B cell (primary cell): ENCODE measurements around the gene TECTB. TPM values are rescaled to one million over a fixed set of nuclear protein-coding genes. Genes with fewer than 3 reads are reported as not detected.

Experiments used
- ATAC-seq: fragments of 200-7000 bp; cut with Tn5 transposase; one replicate; pipeline ENCODE4 v1.10.0; 2021; ENCODE audit warnings: low read depth, mild to moderate bottlenecking, moderate number of reproducible peaks, moderate library complexity
- CTCF ChIA-PET: fragments of 350-600 bp; sonication (Branson Sonifier 250); formaldehyde crosslinking; loops from one replicate; lab custom pipeline; 2021; ENCODE audit warnings: antibody characterized with exemption, inconsistent platforms; lab: Charles Lee
- POLR2A ChIA-PET: fragments of 350-600 bp; sonication (Branson Sonifier 250); formaldehyde crosslinking; loops from one replicate; lab custom pipeline; 2021; ENCODE audit warnings: antibody characterized with exemption; lab: Charles Lee
- DNase-seq: peaks from one replicate; pipeline ENCODE4 v3.0.0; 2013
- H2AFZ ChIP-seq: 2 replicates; pipeline ENCODE4 v1.6.1; 2012; ENCODE audit warnings: mild to moderate bottlenecking, low read depth, low read length; ENCODE audit not compliant: insufficient read depth, poor library complexity, severe bottlenecking
- H3K27ac ChIP-seq, 2 donors: 1 replicate in 1 of 2; 2 replicates in 1 of 2; pipeline ENCODE4 v1.5.1; 2012 to 2013; ENCODE audit warnings: low read length in 2 of 2, mild to moderate bottlenecking in 2 of 2, moderate library complexity in 1 of 2
- H3K27me3 ChIP-seq, 4 experiments: fragments of 200-600 bp in 1 of 4; sonication (generic) in 1 of 4; replicated peaks in 1 of 4; 1 replicate in 2 of 4; 2 replicates in 2 of 4; pipeline versions ENCODE4 v1.6.1 to v1.7.0; 2013 to 2016; ENCODE audit warnings: low read length in 3 of 4, mild to moderate bottlenecking in 2 of 4, mixed read lengths in 1 of 4, moderate library complexity in 1 of 4; ENCODE audit not compliant: insufficient read depth in 4 of 4, control insufficient read depth in 3 of 4; ENCODE audit errors: control extremely low read depth in 1 of 4
- H3K36me3 ChIP-seq, 2 experiments: replicated peaks in 1 of 2; 1 replicate in 1 of 2; 2 replicates in 1 of 2; pipeline versions ENCODE4 v1.6.1 to v1.7.1; 2013; ENCODE audit warnings: low read length in 1 of 2; ENCODE audit not compliant: insufficient read depth in 2 of 2, control insufficient read depth in 1 of 2; ENCODE audit errors: control extremely low read depth in 1 of 2, extremely low read depth in 1 of 2
- H3K4me1 ChIP-seq, 2 donors: fragments of 200-600 bp in 1 of 2; sonication (generic) in 1 of 2; 1 replicate in 1 of 2; 2 replicates in 1 of 2; pipeline versions ENCODE4 v1.5.1 to v1.6.1; 2013 to 2017; ENCODE audit warnings: low read length in 2 of 2; ENCODE audit not compliant: control insufficient read depth in 2 of 2, insufficient read depth in 2 of 2
- H3K4me2 ChIP-seq: replicated peaks from 2 replicates; pipeline ENCODE3; 2012; ENCODE audit warnings: mild to moderate bottlenecking, low read depth, low read length; ENCODE audit not compliant: poor library complexity, severe bottlenecking
- H3K4me3 ChIP-seq, 5 experiments: fragments of 200-600 bp in 1 of 5; sonication (generic) in 1 of 5; 1 replicate in 3 of 5; 2 replicates in 2 of 5; pipeline versions ENCODE4 v1.5.1 to v1.7.0; 2011 to 2016; ENCODE audit warnings: low read length in 4 of 5, mild to moderate bottlenecking in 4 of 5, low read depth in 2 of 5, control low read depth in 1 of 5, moderate library complexity in 1 of 5; ENCODE audit not compliant: insufficient read depth in 1 of 5; ENCODE audit errors: control extremely low read depth in 1 of 5, extremely low read depth in 1 of 5
- H3K79me2 ChIP-seq: fragments of 200-600 bp; sonication (generic); one replicate; pipeline ENCODE4 v1.6.0; 2016; ENCODE audit warnings: low read length; ENCODE audit not compliant: control insufficient read depth, insufficient read depth
- H3K9ac ChIP-seq: fragments of 200-600 bp; sonication (generic); 2 replicates; pipeline ENCODE4 v1.6.1; 2017; ENCODE audit warnings: mild to moderate bottlenecking, low read length, moderate library complexity
- H3K9me3 ChIP-seq, 3 donors: one replicate each; pipeline versions ENCODE4 v1.6.1 to v1.7.1; 2013; ENCODE audit warnings: low read length in 2 of 3; ENCODE audit not compliant: control insufficient read depth in 2 of 3, insufficient read depth in 1 of 3; ENCODE audit errors: control extremely low read depth in 1 of 3
- H4K20me1 ChIP-seq: 2 replicates; pipeline ENCODE4 v1.6.0; 2012; ENCODE audit warnings: mild to moderate bottlenecking, low read length; ENCODE audit not compliant: insufficient read depth, control insufficient read depth, poor library complexity, severe bottlenecking
- H3K27ac Mint-ChIP-seq: one replicate; pipeline ENCODE4 v1.8.0; 2021; ENCODE audit warnings: mixed read lengths
- H3K27me3 Mint-ChIP-seq: one replicate; pipeline ENCODE4 v1.8.0; 2021; ENCODE audit warnings: mixed read lengths
- H3K4me1 Mint-ChIP-seq: one replicate; pipeline ENCODE4 v1.8.0; 2021; ENCODE audit warnings: mixed read lengths
- H3K4me3 Mint-ChIP-seq: one replicate; pipeline ENCODE4 v1.8.0; 2021; ENCODE audit warnings: mixed read lengths
- H3K9me3 Mint-ChIP-seq: one replicate; pipeline ENCODE4 v1.8.0; 2022; ENCODE audit warnings: mixed read lengths; ENCODE audit not compliant: insufficient read depth
- EZH2 ChIP-seq: IDR thresholded peaks from 2 replicates; pipeline ENCODE4 v1.6.1; 2012; ENCODE audit warnings: borderline replicate concordance, low read depth, mild to moderate bottlenecking, moderate library complexity, low read length; ENCODE audit not compliant: insufficient read depth, poor library complexity, severe bottlenecking
- WGBS: methylation state at CpG from one replicate; pipeline ENCODE4 v1.1.5; 2013; ENCODE audit warnings: missing lambda C conversion rate; ENCODE audit not compliant: insufficient coverage; 5-methylcytosine and 5-hydroxymethylcytosine counted together
- intact Hi-C: fragments of 100-400 bp; cut with micrococcal nuclease; formaldehyde crosslinking; loops from one replicate; pipeline ENCODE4 v1.10.0; 2022
- polyA plus RNA-seq: library from polyadenylated mRNA; depleted of rRNA; stranded (reverse); fragments of >200 nt; gene quantifications from 2 replicates; pipeline ENCODE4 v1.2.3, GENCODE V29; 2012
- total RNA-seq, 2 donors: library from RNA; stranded (reverse); fragments of 120-200 nt in 1 of 2; gene quantifications; 1 replicate in 1 of 2; 2 replicates in 1 of 2; pipeline versions ENCODE4 v1.2.3 to v1.2.4, GENCODE V29; 2013 to 2022
- TF ChIP-seq, protein P1 (sequence below): fragments of 200-600 bp; IDR thresholded peaks from one replicate; pipeline ENCODE4 v1.8.0; 2022; ENCODE audit warnings: antibody characterized with exemption, mild to moderate bottlenecking

TECTB gene
- total and polyA plus RNA-seq, 2 donors (not counting 1 experiment from before 2014, with no cell fraction given) = not detected

DNA sequence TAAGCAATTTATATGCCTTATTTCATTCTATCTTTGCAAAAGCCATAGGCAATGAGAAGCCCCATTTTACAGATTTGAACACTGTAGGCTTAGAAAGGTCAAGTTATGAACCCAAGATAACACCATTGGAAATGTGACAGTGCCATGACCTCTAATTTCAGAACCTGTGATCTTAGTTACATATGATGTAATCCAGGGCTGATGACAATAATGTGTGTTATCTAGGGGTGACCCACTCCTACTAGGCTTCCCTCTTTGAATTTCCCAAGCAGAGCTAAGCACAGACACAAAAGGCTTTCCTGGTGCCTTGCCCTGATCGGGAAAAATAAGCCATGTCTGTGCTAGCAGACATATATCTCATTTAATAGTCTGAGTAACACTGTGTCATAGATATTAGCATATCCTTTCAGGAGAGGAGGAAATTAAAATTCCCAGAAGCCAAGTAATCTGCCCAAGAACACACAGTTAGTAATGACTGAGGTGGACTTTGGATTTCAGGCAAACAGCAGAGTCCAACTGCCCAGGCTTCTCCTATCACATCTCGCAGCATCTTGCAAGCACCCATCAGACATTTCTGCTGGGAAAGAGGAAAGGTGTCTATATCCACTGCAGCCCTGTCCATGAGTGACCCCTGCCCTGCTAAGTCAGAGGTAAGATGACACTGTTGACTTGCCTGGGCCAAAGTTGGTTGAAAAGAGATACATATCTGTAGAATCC, 2.8 kb upstream of the TECTB start:
- Histone ChIP-seq H3K4me1 (no peaks in the 10 kb centered on the region), H3K27me3 (peaks cover 0 to 7% (median 1%) of the 10 kb centered on the region in 4 experiments), H3K4me2 (no peak overlapping the region), H3K9ac (no peak overlapping the region), H3K79me2 (no peaks in the 10 kb centered on the region), H4K20me1 (no peaks in the 10 kb centered on the region), H2AFZ (no peak overlapping the region), H3K4me3 (no peak overlapping the region), H3K9me3 (no peaks in the 10 kb centered on the region), H3K36me3 (no peaks in the 10 kb centered on the region), H3K27ac (no peak overlapping the region)
- no peak for DNase-seq
- H3K9me3 Mint-ChIP-seq = no peaks in the 10 kb centered on the region
- no peak overlapping the region for H3K4me3 Mint-ChIP-seq
- ChIA-PET POLR2A (no interaction called here), CTCF (no interaction called here)
- TF ChIP-seq EZH2 = no peak
- TF ChIP-seq, protein P1, sequence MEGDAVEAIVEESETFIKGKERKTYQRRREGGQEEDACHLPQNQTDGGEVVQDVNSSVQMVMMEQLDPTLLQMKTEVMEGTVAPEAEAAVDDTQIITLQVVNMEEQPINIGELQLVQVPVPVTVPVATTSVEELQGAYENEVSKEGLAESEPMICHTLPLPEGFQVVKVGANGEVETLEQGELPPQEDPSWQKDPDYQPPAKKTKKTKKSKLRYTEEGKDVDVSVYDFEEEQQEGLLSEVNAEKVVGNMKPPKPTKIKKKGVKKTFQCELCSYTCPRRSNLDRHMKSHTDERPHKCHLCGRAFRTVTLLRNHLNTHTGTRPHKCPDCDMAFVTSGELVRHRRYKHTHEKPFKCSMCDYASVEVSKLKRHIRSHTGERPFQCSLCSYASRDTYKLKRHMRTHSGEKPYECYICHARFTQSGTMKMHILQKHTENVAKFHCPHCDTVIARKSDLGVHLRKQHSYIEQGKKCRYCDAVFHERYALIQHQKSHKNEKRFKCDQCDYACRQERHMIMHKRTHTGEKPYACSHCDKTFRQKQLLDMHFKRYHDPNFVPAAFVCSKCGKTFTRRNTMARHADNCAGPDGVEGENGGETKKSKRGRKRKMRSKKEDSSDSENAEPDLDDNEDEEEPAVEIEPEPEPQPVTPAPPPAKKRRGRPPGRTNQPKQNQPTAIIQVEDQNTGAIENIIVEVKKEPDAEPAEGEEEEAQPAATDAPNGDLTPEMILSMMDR = no peak
- H3K27ac Mint-ChIP-seq = no peak overlapping the region
- H3K4me1 Mint-ChIP-seq = no peaks in the 10 kb centered on the region
- no CpG with 5 or more reads among the region's 2 CpGs for WGBS
- intact Hi-C loops = no loop called here
- peaks cover 12% of the 10 kb centered on the region for H3K27me3 Mint-ChIP-seq
- no peak for ATAC-seq

DNA sequence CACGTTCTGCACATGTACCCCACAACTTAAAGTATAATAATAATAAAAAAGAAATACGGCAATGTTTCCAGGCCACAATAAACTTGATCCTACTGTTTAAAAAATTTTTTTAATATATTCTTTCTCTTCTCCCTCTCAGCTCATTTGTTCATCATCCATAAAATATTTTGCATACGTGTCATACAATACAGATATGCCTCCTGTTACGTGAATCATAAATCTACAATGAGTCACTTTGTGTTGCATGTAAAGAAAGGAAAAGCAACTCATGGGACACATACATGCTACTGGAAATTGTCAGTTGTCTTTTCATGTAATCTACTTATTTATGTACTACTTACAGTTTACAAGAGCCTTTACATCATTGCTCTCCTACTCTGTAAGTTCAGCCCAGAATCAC, 1.1 kb upstream of the TECTB start:
- peaks cover 14% of the 10 kb centered on the region for H3K27me3 Mint-ChIP-seq

More for the DNA sequence above, 1.1 kb upstream of the TECTB start:
- no peaks in the 10 kb centered on the region for H3K4me1 Mint-ChIP-seq
- ChIA-PET CTCF (no interaction called here), POLR2A (no interaction called here)
- intact Hi-C loops = no loop called here
- ATAC-seq (no peak), DNase-seq (no peak)
- Histone ChIP-seq H3K4me3 (no peak overlapping the region), H3K4me1 (no peaks in the 10 kb centered on the region), H3K4me2 (no peak overlapping the region), H3K9me3 (no peaks in the 10 kb centered on the region), H3K27ac (no peak overlapping the region), H3K36me3 (no peaks in the 10 kb centered on the region), H3K27me3 (peaks cover 0 to 7% (median 1%) of the 10 kb centered on the region in 4 experiments), H2AFZ (no peak overlapping the region), H3K79me2 (no peaks in the 10 kb centered on the region), H3K9ac (no peak overlapping the region), H4K20me1 (no peaks in the 10 kb centered on the region)
- no peaks in the 10 kb centered on the region for H3K9me3 Mint-ChIP-seq
- H3K4me3 Mint-ChIP-seq = no peak overlapping the region
- TF ChIP-seq, protein P1 = no peak
- no peak for TF ChIP-seq EZH2
- H3K27ac Mint-ChIP-seq = no peak overlapping the region
- WGBS = no CpG with 5 or more reads among the region's 4 CpGs
